ENCODE measurements around the gene PDZD2.

- TF ChIP-seq, protein P1, sequence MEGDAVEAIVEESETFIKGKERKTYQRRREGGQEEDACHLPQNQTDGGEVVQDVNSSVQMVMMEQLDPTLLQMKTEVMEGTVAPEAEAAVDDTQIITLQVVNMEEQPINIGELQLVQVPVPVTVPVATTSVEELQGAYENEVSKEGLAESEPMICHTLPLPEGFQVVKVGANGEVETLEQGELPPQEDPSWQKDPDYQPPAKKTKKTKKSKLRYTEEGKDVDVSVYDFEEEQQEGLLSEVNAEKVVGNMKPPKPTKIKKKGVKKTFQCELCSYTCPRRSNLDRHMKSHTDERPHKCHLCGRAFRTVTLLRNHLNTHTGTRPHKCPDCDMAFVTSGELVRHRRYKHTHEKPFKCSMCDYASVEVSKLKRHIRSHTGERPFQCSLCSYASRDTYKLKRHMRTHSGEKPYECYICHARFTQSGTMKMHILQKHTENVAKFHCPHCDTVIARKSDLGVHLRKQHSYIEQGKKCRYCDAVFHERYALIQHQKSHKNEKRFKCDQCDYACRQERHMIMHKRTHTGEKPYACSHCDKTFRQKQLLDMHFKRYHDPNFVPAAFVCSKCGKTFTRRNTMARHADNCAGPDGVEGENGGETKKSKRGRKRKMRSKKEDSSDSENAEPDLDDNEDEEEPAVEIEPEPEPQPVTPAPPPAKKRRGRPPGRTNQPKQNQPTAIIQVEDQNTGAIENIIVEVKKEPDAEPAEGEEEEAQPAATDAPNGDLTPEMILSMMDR (IDR thresholded peaks at IDR 0.05), result no peak
- no peak for TF ChIP-seq ZFX (IDR thresholded peaks at IDR 0.05; ENCODE audit: borderline replicate concordance)
These were observed 506.4 kb downstream of the PDZD2 start for GRCh38 chr5:32145378-32145777.

Data from 22Rv1 (cell line).